ENCODE data around the gene DUSP18. TPM values are rescaled to one million over a fixed set of nuclear protein-coding genes. Genes with fewer than 3 reads are reported as not detected.

Gene DUSP18
- total and polyA plus RNA-seq, 4 donors = 1.0 to 2.3 (median 1.6) TPM

DNA sequence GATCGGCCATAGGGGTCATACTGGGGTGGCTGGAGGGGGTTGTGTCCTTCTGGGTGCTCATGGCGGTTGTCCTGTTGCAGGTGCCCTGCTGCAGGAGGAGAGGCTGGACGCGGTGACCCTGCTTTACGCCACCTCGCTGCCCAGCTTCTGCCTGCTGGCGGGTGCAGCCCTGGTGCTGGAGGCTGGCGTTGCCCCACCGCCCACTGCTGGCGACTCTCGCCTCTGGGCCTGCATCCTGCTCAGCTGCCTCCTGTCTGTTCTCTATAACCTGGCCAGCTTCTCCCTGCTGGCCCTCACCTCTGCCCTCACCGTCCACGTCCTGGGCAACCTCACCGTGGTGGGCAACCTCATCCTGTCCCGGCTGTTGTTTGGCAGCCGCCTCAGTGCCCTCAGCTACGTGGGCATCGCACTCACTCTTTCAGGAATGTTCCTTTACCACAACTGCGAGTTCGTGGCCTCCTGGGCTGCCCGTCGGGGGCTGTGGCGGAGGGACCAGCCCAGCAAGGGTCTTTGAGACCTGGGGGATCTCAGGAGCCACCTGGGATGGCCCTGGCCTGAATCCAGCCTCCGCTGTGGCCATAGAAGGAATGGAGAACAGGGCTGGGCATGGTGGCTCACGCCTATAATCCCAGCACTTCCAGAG lies 21.0 kb downstream of the DUSP18 start:
- Histone ChIP-seq H3K36me3 (ENCODE audit: control insufficient read depth in 4 of 4, insufficient read depth in 3 of 4, low read depth in 1 of 4, low read length in 3 of 4) (no peaks in the 10 kb centered on the region), H3K9ac (ENCODE audit: low read depth in 1 of 2, low read length in 2 of 2) (no peak overlapping the region), H3K4me1 (ENCODE audit: control insufficient read depth in 4 of 4, insufficient read depth in 4 of 4, low read length in 3 of 4) (no peaks in the 10 kb centered on the region), H3K27me3 (ENCODE audit: control insufficient read depth in 4 of 4, insufficient read depth in 4 of 4, low read length in 3 of 4) (no peaks in the 10 kb centered on the region), H3K9me3 (ENCODE audit: control insufficient read depth in 4 of 4, low read length in 3 of 4) (no peaks in the 10 kb centered on the region), H3K4me3 (ENCODE audit: low read depth in 1 of 3, low read length in 3 of 3) (no peak overlapping the region), H3K27ac (ENCODE audit: low read depth in 1 of 2, low read length in 2 of 2) (no peak overlapping the region)
- WGBS = 95% methylated on average over 25 of the region's 25 CpGs
- no peak for TF ChIP-seq NR2F2 (IDR thresholded peaks at IDR 0.05)
- TF ChIP-seq RXRA (IDR thresholded peaks at IDR 0.05) = no peak
- no peak for TF ChIP-seq FOXA2 (IDR thresholded peaks at IDR 0.05)
- TF ChIP-seq FOXA1 (IDR thresholded peaks at IDR 0.05) = no peak
- TF ChIP-seq, protein P1, sequence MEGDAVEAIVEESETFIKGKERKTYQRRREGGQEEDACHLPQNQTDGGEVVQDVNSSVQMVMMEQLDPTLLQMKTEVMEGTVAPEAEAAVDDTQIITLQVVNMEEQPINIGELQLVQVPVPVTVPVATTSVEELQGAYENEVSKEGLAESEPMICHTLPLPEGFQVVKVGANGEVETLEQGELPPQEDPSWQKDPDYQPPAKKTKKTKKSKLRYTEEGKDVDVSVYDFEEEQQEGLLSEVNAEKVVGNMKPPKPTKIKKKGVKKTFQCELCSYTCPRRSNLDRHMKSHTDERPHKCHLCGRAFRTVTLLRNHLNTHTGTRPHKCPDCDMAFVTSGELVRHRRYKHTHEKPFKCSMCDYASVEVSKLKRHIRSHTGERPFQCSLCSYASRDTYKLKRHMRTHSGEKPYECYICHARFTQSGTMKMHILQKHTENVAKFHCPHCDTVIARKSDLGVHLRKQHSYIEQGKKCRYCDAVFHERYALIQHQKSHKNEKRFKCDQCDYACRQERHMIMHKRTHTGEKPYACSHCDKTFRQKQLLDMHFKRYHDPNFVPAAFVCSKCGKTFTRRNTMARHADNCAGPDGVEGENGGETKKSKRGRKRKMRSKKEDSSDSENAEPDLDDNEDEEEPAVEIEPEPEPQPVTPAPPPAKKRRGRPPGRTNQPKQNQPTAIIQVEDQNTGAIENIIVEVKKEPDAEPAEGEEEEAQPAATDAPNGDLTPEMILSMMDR (IDR thresholded peaks at IDR 0.05; ENCODE audit: low read depth, low read length, missing input control) = no peak
- TF ChIP-seq, protein P2, sequence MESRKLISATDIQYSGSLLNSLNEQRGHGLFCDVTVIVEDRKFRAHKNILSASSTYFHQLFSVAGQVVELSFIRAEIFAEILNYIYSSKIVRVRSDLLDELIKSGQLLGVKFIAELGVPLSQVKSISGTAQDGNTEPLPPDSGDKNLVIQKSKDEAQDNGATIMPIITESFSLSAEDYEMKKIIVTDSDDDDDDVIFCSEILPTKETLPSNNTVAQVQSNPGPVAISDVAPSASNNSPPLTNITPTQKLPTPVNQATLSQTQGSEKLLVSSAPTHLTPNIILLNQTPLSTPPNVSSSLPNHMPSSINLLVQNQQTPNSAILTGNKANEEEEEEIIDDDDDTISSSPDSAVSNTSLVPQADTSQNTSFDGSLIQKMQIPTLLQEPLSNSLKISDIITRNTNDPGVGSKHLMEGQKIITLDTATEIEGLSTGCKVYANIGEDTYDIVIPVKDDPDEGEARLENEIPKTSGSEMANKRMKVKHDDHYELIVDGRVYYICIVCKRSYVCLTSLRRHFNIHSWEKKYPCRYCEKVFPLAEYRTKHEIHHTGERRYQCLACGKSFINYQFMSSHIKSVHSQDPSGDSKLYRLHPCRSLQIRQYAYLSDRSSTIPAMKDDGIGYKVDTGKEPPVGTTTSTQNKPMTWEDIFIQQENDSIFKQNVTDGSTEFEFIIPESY (IDR thresholded peaks at IDR 0.05) = no peak
- no peak for DNase-seq (ENCODE audit: low spot score)

DNA sequence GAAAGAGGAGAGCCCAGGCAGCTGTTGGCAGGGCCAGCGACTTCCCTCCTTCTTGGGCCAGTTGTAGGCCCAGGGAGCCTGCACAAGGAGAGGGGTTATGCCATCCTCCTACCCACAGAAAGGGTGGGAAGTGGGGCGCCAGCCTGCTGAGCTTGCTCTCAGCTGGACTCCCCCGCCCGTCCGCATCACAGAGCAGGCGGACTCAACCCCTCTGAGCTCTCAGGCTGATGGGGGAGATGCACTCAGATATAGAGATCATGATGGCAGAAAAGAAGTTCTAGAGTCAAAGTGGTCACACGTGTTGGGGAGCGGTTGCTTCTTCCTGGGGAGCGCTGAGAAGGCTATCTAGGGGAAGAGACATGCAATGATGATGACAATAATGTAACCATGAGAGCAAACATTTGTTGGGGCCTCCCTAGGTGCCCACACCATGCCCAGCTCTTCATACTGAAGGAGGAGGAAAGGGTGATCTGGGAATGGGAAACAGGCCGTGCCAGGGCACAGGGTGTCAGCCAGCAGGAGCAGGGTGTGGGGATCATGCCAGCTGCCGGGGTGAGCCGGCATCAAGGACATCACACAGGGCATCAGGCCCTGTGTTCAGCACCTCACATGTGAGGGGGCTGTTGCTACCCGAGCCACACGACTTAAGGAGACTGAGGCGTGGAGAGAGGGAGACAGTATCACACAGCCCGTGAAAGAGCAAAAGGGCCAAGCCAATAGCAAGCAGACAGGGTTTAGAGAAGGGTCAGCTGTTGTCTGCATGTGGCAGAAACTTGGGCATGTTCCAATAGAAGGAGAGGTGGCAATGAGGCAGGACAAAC lies 24.4 kb downstream of the DUSP18 start:
- H3K27ac ChIP-seq (ENCODE audit: low read depth in 1 of 2, low read length in 2 of 2) = no peak overlapping the region
- no peak for DNase-seq (ENCODE audit: low spot score)

More for the DNA sequence above, 24.4 kb downstream of the DUSP18 start:
- no peak overlapping the region for H3K9ac ChIP-seq (ENCODE audit: low read depth in 1 of 2, low read length in 2 of 2)
- H3K4me1 ChIP-seq (ENCODE audit: control insufficient read depth in 4 of 4, insufficient read depth in 4 of 4, low read length in 3 of 4) = no peaks in the 10 kb centered on the region
- no peaks in the 10 kb centered on the region for H3K9me3 ChIP-seq (ENCODE audit: control insufficient read depth in 4 of 4, low read length in 3 of 4)
- TF ChIP-seq RXRA (IDR thresholded peaks at IDR 0.05) (no peak), EGR1 (IDR thresholded peaks at IDR 0.05; ENCODE audit: low read depth in 2 of 2) (no peak), TAF1 (conservative IDR thresholded peaks at IDR 0.05) (no peak), YY1 (IDR thresholded peaks at IDR 0.05) (no peak), FOXA1 (IDR thresholded peaks at IDR 0.05) (no peak), JUND (IDR thresholded peaks at IDR 0.05) (no peak), FOXA2 (IDR thresholded peaks at IDR 0.05) (no peak)
- TF ChIP-seq, protein P1 (IDR thresholded peaks at IDR 0.05; ENCODE audit: low read depth, low read length, missing input control) = no peak
- TF ChIP-seq, protein P2 (IDR thresholded peaks at IDR 0.05) = no peak
- TF ChIP-seq, protein P3, sequence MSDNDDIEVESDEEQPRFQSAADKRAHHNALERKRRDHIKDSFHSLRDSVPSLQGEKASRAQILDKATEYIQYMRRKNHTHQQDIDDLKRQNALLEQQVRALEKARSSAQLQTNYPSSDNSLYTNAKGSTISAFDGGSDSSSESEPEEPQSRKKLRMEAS (IDR thresholded peaks at IDR 0.05) = no peak
- TF ChIP-seq, protein P4, sequence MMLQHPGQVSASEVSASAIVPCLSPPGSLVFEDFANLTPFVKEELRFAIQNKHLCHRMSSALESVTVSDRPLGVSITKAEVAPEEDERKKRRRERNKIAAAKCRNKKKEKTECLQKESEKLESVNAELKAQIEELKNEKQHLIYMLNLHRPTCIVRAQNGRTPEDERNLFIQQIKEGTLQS (IDR thresholded peaks at IDR 0.05) = no peak
- H3K4me3 ChIP-seq (ENCODE audit: low read depth in 1 of 3, low read length in 3 of 3) = no peak overlapping the region
- WGBS = 93% methylated on average over 16 of the region's 16 CpGs
- no peaks in the 10 kb centered on the region for H3K27me3 ChIP-seq (ENCODE audit: control insufficient read depth in 4 of 4, insufficient read depth in 4 of 4, low read length in 3 of 4)
- H3K36me3 ChIP-seq (ENCODE audit: control insufficient read depth in 4 of 4, insufficient read depth in 3 of 4, low read depth in 1 of 4, low read length in 3 of 4) = no peaks in the 10 kb centered on the region

Measured in liver (tissue), 9 donors.